GM18505 (cell line): ENCODE results near the gene CROCC2.

Experiments
- ATAC-seq: cut with Tn5 transposase; IDR thresholded peaks from one replicate; pipeline ENCODE4 v1.9.1; 2021; ENCODE audit not compliant: unreplicated experiment
- POLR2A ChIP-seq: IDR thresholded peaks from 4 replicates; pipeline ENCODE4 v1.6.1; 2011; ENCODE audit warnings: borderline replicate concordance; ENCODE audit not compliant: insufficient read depth, insufficient read length; ENCODE audit errors: extremely low read depth

The CROCC2 gene

GRCh38 chr2:240992572-240993291 lies 86.6 kb downstream of the CROCC2 start:
- no peak for ATAC-seq
- no peak for TF ChIP-seq POLR2A

GRCh38 chr2:240993446-240994170 lies 87.5 kb downstream of the CROCC2 start:
- no peak for ATAC-seq
- no peak for TF ChIP-seq POLR2A

GRCh38 chr2:240994171-240994896 lies 88.2 kb downstream of the CROCC2 start:
- ATAC-seq, result no peak
- no peak for TF ChIP-seq POLR2A

- no peak for TF ChIP-seq POLR2A
- no peak for ATAC-seq
Measured at GRCh38 chr2:240995041-240996021, 89.2 kb downstream of the CROCC2 start.

- ATAC-seq, result no peak
- TF ChIP-seq POLR2A, result no peak
Measured at GRCh38 chr2:240996161-240996833, 90.2 kb downstream of the CROCC2 start.

- ATAC-seq, result no peak
- TF ChIP-seq POLR2A, result no peak
Measured at GRCh38 chr2:240996834-240997140, 90.7 kb downstream of the CROCC2 start.

- TF ChIP-seq POLR2A, result no peak
- no peak for ATAC-seq
Measured at GRCh38 chr2:240997141-240997855, 91.2 kb downstream of the CROCC2 start.

GRCh38 chr2:240997856-240998705 lies 91.9 kb downstream of the CROCC2 start, which contains the start of gene SNED1:
Gene SNED1 (plus strand): TSS chr2:240998618. CDS start chr2:240998838, 220 bp downstream.
- no peak for ATAC-seq
- TF ChIP-seq POLR2A, result no peak

- no peak for ATAC-seq
- TF ChIP-seq POLR2A, result no peak
Measured at GRCh38 chr2:240998706-240998994, 92.5 kb downstream of the CROCC2 start.

GRCh38 chr2:240998995-240999791 lies 93.1 kb downstream of the CROCC2 start:
- no peak for ATAC-seq
- no peak for TF ChIP-seq POLR2A
